OCI-LY1 (cell line): Measurements from ENCODE around the gene LZTFL1.

ENCODE experiments used
- H2AFZ ChIP-seq: fragments of 200-600 bp; sonication (generic), shearing (Covaris generic); 2 replicates; pipeline ENCODE4 v1.6.0; 2014; ENCODE audit warnings: antibody characterized with exemption, mild to moderate bottlenecking, low read length
- H3F3A ChIP-seq: fragments of 200-600 bp; sonication (generic), shearing (Covaris generic); 2 replicates; pipeline ENCODE4 v1.6.0; 2014; ENCODE audit warnings: mild to moderate bottlenecking, antibody characterized with exemption, low read length, moderate library complexity; ENCODE audit not compliant: insufficient read depth
- H3K27ac ChIP-seq: fragments of 200-600 bp; sonication (generic); 2 replicates; pipeline ENCODE4 v1.5.1; 2014; ENCODE audit warnings: low read length, mixed run types, mild to moderate bottlenecking, low read depth; ENCODE audit not compliant: poor library complexity, severe bottlenecking
- H3K27me3 ChIP-seq: fragments of 200-600 bp; sonication (generic); 2 replicates; pipeline ENCODE4 v1.6.0; 2014; ENCODE audit warnings: antibody characterized with exemption, mild to moderate bottlenecking, low read length, moderate library complexity; ENCODE audit not compliant: insufficient read depth
- H3K36me3 ChIP-seq: fragments of 200-600 bp; sonication (generic); 2 replicates; pipeline ENCODE4 v1.6.1; 2014; ENCODE audit warnings: mild to moderate bottlenecking, antibody characterized with exemption, low read length, moderate library complexity, mixed read lengths; ENCODE audit not compliant: insufficient read depth
- H3K4me1 ChIP-seq: fragments of 200-600 bp; sonication (generic); 2 replicates; pipeline ENCODE4 v1.5.1; 2014; ENCODE audit warnings: mild to moderate bottlenecking, low read length, moderate library complexity; ENCODE audit not compliant: insufficient read depth, severe bottlenecking
- H3K4me2 ChIP-seq: fragments of 200-600 bp; sonication (generic), shearing (Covaris generic); 2 replicates; pipeline ENCODE4 v1.6.1; 2014; ENCODE audit warnings: low read length
- H3K4me3 ChIP-seq: fragments of 200-600 bp; sonication (generic); 2 replicates; pipeline ENCODE4 v1.5.1; 2014; ENCODE audit warnings: low read length, low read depth, mild to moderate bottlenecking, mixed read lengths; ENCODE audit not compliant: poor library complexity, severe bottlenecking
- H3K79me2 ChIP-seq: fragments of 200-600 bp; shearing (Covaris generic); 2 replicates; pipeline ENCODE4 v1.6.1; 2016; ENCODE audit warnings: mixed run types, low read length, mixed read lengths; ENCODE audit not compliant: insufficient read depth
- H3K9ac ChIP-seq: fragments of 200-600 bp; sonication (generic), shearing (Covaris generic); 2 replicates; pipeline ENCODE4 v1.6.1; 2014; ENCODE audit warnings: mild to moderate bottlenecking, low read length, mixed read lengths
- H3K9me2 ChIP-seq: fragments of 200-600 bp; sonication (generic), shearing (Covaris generic); 2 replicates; pipeline ENCODE4 v1.6.1; 2014; ENCODE audit warnings: low read depth, mild to moderate bottlenecking, low read length, mixed read lengths
- H3K9me3 ChIP-seq: fragments of 200-600 bp; shearing (Covaris generic); 2 replicates; pipeline ENCODE4 v1.6.1; 2014; ENCODE audit warnings: low read length, mixed read lengths
- H4K20me1 ChIP-seq: fragments of 200-600 bp; sonication (generic), shearing (Covaris generic); 2 replicates; pipeline ENCODE4 v1.6.0; 2016; ENCODE audit warnings: mild to moderate bottlenecking, low read length; ENCODE audit not compliant: insufficient read depth
- CTCF ChIP-seq: fragments of 200-600 bp; sonication (generic), shearing (Covaris generic); IDR thresholded peaks from 2 replicates; pipeline ENCODE4 v1.5.1; 2017; ENCODE audit warnings: mild to moderate bottlenecking, antibody characterized with exemption, low read length, moderate library complexity, mixed read lengths
- EZH2 ChIP-seq: fragments of 200-600 bp; sonication (generic), shearing (Covaris generic); IDR thresholded peaks from 2 replicates; pipeline ENCODE4 v1.8.0; 2017; ENCODE audit warnings: borderline replicate concordance, mixed run types, mild to moderate bottlenecking, antibody characterized with exemption, low read length, moderate library complexity, mixed read lengths

The LZTFL1 gene

GRCh38 chr3:45842851-45843625 lies 1.1 kb upstream of the LZTFL1 start:
- Histone ChIP-seq H3K27ac (no peak overlapping the region), H3K9ac (no peak overlapping the region), H3K9me2 (no peaks in the 10 kb centered on the region), H3K4me2 (no peak overlapping the region), H3K9me3 (no peaks in the 10 kb centered on the region), H2AFZ (no peak overlapping the region), H4K20me1 (no peaks in the 10 kb centered on the region), H3F3A (no peaks in the 10 kb centered on the region), H3K4me3 (no peak overlapping the region), H3K27me3 (no peaks in the 10 kb centered on the region), H3K4me1 (peaks cover 17% of the 10 kb centered on the region), H3K36me3 (no peaks in the 10 kb centered on the region; the same call in 1 of the 2 replicates), H3K79me2 (no peaks in the 10 kb centered on the region)
- TF ChIP-seq CTCF: no peak
- TF ChIP-seq EZH2: no peak

- Histone ChIP-seq H3F3A (no peaks in the 10 kb centered on the region), H3K27ac (no peak overlapping the region), H2AFZ (peak overlapping the region; percentile 94), H3K9me3 (no peaks in the 10 kb centered on the region), H4K20me1 (no peaks in the 10 kb centered on the region), H3K9me2 (no peaks in the 10 kb centered on the region), H3K4me1 (peaks cover 17% of the 10 kb centered on the region), H3K36me3 (no peaks in the 10 kb centered on the region; the same call in 1 of the 2 replicates), H3K9ac (peak overlapping the region; percentile 62; the same call in 1 of the 2 replicates), H3K27me3 (no peaks in the 10 kb centered on the region), H3K4me3 (peak overlapping the region; percentile 96), H3K79me2 (no peaks in the 10 kb centered on the region), H3K4me2 (peak overlapping the region; percentile 97)
- TF ChIP-seq CTCF (no peak), EZH2 (no peak)
These were observed 531 bp downstream of the LZTFL1 start for GRCh38 chr3:45841420-45841756.

- peaks cover 17% of the 10 kb centered on the region for H3K4me1 ChIP-seq
- no peaks in the 10 kb centered on the region for H3K9me3 ChIP-seq
- no peak overlapping the region for H3K4me3 ChIP-seq
- H4K20me1 ChIP-seq: no peaks in the 10 kb centered on the region
- H3K36me3 ChIP-seq: no peaks in the 10 kb centered on the region; the same call in 1 of the 2 replicates
- no peaks in the 10 kb centered on the region for H3K27me3 ChIP-seq
- no peak overlapping the region for H3K27ac ChIP-seq
- H3K79me2 ChIP-seq: no peaks in the 10 kb centered on the region
- no peak overlapping the region for H3K4me2 ChIP-seq
- H3K9ac ChIP-seq: no peak overlapping the region
- no peaks in the 10 kb centered on the region for H3K9me2 ChIP-seq
- TF ChIP-seq CTCF (no peak), EZH2 (no peak)
- no peak overlapping the region for H2AFZ ChIP-seq
- H3F3A ChIP-seq: no peaks in the 10 kb centered on the region
These were observed 3.5 kb downstream of the LZTFL1 start for GRCh38 chr3:45838466-45838865.
